ENCODE results near the gene TRIM37. TPM values are rescaled to one million over a fixed set of nuclear protein-coding genes. Genes with fewer than 3 reads are reported as not detected.
"Not testable (repeated sequence)": the region's sequence is repeated elsewhere in the genome, so short reads cannot be mapped to it uniquely, and the experiment has no call there.

The TRIM37 gene
- total RNA-seq, 1 donor from 2014 or later: 33.8 TPM

DNA sequence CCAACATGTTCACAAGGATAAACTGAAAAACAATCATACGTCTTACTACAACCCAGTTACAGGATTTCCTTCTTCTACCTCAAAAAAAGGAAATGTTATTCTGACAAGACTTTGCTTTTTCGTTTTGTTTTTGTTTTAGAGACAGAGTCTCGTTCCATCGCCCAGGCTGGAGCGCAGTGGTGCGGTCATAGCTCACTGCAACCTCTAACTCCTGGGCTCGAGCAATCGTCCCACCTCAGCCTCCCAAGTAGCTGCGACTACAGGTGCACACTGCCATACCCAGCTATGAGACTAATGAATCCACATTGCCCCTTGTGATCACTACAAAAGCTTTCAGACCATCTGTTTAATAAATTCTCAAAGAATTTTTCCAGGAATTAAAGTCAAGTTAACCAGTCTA, 8.8 kb upstream of the TRIM37 start:
- no peak for DNase-seq (ENCODE audit: low read depth in 2 of 2)

DNA sequence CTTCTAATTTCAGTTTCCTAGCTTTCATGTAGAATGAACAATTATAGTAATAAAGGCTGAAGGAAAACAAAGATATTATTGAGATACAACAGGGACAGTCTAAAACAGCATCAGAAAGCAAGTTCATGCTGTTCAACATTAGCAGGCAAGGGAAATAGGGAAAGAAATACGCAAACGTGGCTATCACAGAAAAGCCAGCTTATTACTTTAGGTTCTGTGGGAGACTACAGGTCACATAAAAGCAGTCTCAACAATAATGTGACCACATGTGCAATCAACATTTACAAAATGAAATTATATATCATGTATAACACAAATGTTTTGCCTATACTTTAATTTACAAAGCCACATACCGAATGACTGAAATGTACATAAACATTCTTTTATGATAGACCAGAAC, 4.9 kb upstream of the TRIM37 start:
- DNase-seq (ENCODE audit: low read depth in 2 of 2): no peak

DNA sequence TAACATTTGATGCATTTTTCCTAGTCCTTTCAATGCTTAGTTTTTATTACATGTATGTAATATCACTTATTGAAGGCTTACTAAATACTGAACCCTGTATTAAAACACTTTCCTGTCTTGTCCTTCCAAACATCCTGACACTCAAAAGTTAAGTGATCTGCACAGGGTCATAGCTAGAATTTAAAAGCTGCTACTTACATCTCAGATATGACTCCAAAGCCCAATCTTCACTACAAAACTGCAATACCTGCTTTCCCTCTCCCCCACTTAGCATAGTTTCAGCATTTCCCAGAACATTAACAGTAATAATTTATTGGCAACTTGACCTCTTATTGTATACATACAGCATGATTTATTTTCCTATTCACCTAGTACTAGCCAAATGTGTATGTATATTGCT, 4.3 kb upstream of the TRIM37 start:
- DNase-seq (ENCODE audit: low read depth in 2 of 2): no peak

DNA sequence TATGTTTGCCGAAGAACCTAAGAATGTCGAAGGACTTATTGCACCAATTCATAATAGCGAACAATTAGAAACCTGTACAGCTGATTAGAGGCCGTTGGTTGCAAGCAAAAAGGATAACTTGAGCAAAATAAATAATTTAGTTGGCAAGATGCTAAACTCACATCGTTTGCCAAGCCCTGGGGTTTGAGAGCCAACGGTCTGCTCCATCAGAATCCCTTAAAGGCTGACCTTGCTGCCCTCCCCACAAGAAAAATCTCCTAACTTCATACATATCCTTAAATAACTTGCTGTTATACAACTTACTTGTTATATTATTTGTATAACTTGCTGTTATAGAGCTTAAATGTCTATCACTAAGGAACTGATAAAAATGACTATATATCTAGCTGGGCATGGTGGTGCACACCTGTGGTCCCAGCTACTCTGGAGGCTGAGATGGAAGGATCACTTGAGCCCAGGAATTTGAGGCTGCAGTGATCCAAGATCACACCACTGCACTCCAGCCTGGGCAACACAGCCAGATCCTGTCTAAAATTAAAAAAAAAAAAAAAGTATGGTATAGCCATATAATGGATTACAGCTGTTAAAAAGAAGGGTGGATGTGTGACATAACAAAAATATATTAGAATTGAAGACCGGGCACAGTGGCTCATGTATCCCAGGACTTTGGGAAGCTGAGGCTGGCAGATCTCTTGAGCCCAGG, 1.9 kb upstream of the TRIM37 start:
- no peak for DNase-seq (ENCODE audit: low read depth in 2 of 2)

DNA sequence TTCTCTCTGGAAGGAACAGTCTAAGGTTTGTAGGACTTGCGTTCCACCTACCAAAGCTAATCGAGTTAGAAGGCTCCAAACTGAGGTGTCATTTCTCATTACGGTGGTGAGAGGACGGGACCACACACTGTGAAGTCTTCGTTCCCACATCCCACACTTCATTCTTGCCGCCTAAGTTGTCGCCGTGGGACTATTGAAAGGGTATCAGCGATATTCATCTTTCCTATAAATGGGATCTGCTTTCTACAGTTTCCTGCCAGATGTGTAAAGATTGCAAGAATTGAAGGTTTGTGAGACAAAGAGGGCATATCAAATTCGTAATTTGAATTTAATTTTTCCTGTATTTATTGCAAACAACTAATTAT, 608 bp upstream of the TRIM37 start:
- DNase-seq (ENCODE audit: low read depth in 2 of 2): no peak

DNA sequence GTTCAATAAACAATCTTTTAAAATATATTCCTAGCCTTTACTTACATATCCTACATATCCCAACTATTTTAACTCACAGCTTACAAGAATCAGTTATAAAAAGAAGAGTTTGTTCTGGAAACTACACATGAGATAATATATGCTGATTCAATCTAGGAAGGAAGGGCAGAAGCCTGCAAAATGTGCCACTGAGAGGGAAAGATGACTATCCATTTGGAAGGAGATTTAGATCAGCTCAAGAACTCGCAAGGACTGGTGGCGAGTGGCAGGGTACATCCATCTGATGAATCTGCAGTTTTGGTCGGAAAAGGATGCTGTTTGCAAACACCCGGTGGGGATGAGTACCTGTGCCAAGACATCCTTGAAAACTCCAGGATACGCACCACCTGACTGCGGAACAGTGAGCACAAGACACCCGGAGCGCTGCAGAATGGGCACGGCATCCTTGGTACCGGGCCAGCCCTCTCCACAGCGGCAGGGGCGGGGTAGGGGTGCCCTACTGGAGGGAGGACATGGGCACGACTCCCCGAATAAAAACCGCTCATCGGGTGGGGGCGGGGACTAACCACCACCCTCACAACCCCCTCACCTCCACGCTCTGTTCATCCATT, 723 bp downstream of the TRIM37 start:
- DNase-seq (ENCODE audit: low read depth in 2 of 2): peak in 1 of 2 donors; percentile 43

DNA sequence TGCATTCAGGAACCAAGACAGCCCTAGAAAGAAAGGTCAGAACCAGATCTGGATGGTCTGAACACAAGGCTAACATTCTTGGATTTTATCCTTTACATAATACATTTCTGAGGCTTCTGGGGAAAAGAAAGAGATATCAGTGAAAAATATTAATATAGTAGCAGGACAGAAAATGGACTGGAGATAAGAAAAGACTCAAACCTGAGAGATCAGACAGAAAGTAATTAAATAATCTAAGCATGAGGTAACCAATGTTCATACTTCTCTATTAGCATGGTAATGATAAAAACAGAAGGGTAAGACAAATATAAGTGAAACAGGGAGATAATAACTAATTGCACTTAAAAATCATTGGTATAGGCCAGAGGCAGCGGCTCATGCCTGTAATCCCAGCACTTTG, 5.5 kb downstream of the TRIM37 start:
- no peak for DNase-seq (ENCODE audit: low read depth in 2 of 2)

DNA sequence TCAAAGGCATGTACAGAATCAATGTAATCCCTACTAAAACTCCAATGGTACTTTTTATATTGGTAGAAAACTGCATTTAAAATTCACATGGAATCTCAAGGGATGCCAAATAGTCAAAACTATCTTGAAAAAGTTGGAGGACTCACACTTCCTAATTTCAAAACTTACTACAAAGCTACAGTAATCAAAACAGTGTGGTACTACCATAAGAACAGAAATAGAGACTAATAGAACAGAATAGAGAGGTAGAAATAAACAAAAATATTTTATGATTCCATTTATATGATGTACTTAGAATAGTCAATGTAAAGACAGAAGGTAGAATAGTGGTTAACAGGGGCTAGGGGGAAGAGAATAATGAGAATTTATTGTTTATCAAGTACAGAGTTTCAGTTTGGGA, 8.8 kb downstream of the TRIM37 start:
- DNase-seq (ENCODE audit: low read depth in 2 of 2): no peak

DNA sequence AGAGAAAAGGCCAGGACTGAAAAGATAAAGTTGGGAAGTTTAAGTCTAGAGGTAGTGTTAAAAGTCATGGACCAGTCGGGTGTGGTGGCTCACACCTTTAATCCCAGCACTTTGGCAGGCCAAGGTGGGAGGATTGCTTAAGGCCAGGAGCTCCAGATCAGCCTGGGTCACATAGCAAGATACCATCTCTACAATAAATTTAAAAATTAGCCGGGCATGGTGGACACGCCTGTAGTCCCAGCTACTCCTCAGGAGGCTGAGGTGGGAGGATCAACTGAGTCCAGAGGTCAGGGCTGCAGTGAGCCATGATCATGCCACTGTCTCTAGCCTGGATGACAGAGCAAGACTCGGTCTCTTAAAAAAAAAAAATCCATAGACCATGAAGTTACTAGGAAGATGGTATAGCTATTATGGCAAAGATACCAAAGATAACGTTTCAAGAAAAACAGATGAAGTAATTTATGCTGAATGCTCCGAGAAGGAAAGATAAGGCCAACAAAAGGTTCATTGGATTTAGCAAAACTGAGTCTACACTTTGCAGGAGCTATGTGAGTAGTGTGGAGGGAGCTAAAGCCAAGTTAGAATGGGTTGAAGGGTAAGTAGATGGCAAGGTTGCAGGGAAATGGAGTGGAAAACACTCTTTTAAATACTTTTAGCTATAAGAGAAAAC, 11.7 kb downstream of the TRIM37 start:
- no peak for DNase-seq (ENCODE audit: low read depth in 2 of 2)

DNA sequence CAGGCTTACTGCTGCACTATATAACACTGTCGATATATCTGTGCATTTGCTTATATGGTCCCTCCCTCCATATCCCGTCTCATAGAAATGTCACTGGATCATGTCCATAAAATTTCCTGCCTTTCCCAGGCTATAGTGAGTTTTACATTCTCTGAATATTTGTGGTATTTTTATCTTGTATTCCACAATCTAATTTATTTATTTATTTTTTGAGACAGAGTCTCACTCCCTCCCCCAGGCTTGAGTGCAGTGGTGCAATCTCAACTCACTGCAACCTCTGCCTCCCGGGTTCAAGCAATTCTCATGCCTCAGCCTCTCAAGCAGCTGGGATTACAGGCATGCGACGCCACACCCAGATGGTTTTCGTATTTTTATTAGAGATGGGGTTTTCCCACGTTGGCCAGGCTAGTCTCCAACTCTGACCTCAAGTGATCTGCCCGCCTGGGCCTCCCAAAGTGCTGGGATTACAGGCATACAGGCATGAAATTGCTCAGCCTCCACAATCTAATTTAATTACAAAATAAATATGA, 12.9 kb downstream of the TRIM37 start:
- DNase-seq (ENCODE audit: low read depth in 2 of 2): peak; percentile 48 to 86

DNA sequence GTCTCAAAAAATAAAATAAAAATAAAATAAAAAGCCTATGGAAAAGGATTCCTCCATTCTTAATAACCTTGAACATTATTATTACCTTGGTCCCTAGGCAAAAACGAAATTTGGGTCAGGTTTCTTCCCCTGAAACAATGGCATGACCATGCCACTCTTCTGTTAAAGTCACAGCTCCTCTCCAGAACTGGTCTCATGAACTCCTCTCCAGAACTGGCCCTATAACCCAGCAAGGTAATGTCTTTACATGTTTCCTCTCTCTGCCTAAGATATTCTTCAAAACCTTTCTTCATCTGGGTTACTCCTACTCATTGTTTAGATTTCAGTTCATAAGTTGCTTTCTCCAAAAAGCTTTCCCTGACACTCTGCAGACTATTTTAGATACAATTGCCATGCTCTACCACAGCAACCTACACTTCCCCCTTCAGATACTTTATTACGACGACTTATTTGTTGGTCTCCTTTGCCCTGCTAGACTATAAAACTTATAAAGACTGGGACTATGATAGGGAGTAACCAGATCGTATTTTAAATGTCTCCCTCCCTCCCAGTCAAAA, 13.5 kb downstream of the TRIM37 start:
- DNase-seq (ENCODE audit: low read depth in 2 of 2): no peak

DNA sequence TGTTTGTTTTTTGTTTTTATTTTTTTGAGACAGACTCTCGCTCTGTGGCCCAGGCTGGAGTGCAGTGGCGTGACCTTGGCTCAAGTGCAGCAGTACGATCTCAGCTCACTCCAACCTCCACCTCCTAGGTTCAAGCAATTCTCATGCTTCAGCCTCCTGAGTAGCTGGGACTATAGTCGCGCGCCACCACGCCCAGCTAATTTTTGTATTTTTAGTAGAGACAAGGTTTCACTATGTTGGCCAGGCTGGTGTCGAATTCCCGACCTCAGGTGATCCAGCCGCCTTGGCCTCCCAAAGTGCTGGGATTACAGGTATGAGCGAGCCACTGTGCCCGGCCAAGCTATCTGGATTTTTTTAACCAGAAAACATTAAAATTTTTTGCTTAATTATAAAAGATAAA, 16.1 kb downstream of the TRIM37 start:
- DNase-seq (ENCODE audit: low read depth in 2 of 2): not testable (repeated sequence)

DNA sequence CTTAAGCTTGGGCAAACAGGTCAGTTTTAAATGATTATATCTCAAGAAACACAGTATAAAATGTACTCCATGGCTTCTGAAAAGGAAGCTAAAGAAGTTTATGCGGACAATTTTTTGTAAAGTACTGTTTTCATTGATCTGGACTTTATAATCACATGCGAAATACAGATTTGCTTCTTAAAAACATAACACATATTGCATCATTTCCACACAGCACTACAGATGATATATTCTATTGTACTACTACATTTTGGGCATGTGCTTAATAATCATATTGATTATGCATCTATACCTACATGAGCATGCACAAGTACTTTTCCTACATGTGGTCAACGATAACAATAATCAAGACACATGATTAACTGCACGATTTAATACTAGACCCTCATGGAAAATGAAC, 22.5 kb downstream of the TRIM37 start:
- DNase-seq (ENCODE audit: low read depth in 2 of 2): no peak

DNA sequence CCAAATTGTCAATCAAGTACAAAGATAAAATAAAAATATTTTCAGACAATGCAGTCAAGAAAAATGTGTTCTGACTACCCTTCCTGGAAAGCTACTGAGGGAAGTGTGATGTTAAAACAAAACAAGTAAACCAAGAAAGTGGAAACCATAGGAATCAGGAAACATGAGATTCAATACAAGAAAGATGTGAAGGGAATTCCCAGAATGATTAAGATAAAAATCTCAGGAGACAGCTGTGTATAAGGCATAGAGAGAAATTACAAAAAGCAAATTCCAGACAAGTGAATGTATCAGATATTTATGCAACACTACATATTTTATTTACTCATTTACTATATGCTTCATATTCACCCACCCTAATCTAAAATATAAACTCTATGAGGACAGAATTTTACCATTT, 32.2 kb downstream of the TRIM37 start:
- DNase-seq (ENCODE audit: low read depth in 2 of 2): peak in 1 of 2 donors; percentile 86

DNA sequence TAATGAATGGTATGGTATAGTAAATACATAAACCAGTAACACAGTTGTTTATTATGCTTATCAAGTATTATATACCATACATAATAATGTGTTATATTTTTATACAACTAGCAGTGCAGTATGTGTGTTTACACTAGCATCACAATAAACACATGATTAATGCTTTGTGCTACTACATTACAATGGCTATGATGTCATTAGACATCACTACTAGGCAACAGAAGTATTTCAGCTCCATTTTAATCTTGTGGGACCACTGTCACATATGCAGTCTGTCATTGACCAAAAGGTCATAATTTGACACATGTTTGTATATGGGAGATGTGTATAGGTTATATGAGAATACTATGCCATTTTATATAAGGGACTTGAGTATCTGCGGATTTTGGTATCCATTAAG, 32.7 kb downstream of the TRIM37 start:
- DNase-seq (ENCODE audit: low read depth in 2 of 2): peak in 1 of 2 donors; percentile 34

DNA sequence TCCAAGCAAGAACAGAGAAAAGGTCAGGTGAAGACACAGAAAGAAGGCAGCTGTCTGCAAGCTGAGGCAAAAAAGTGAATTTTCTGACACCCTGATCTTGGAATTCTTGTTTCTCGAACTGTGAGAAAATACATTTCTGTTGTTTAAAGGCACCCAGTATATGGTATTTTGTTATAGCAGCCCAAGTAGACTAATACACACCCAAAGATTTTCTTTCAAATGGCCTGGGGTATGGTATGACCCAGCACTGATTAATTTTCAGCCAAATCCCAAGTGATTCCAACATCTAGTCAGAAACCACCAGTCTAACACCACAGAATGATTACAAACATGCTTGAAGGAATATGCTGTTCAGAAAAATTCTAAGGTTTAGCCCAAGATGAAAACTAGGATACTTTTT, 36.8 kb downstream of the TRIM37 start:
- no peak for DNase-seq (ENCODE audit: low read depth in 2 of 2)

DNA sequence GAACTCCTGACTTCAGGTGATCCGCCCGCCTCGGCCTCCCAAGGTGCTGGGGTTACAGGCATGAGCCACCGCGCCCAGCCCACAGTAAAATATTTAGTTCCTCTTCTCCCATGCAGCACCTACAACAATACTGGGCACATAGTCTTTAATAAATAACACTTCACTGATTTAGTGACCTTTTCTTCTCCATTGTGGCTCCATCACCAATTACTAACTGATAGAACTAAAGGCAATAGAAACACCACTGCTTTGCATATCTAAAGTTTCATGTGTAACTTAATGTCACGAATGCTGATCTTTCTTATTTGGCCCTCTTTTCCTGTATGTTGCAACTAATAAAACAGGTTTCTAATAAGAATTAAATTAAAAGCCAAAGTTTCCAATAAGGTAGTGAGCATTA, 38.9 kb downstream of the TRIM37 start:
- no peak for DNase-seq (ENCODE audit: low read depth in 2 of 2)

DNA sequence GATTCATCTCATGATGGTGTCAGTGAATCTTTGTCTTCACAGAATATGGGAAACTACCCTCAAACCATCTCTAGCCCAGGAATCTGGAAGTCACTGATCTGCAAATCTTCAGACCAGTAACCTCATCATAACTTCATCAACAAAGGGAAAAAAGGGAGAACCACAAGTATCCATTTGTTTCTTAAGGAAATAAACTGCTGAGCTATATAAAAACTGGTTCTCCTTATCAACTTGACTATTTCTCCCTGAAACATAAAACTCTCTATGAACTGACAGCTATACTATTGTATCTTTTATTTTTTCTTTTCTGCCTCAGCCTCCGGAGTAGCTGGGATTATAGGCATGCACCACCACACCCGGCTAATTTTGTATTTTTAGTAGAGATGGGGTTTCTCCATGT, 39.3 kb downstream of the TRIM37 start:
- no peak for DNase-seq (ENCODE audit: low read depth in 2 of 2)

DNA sequence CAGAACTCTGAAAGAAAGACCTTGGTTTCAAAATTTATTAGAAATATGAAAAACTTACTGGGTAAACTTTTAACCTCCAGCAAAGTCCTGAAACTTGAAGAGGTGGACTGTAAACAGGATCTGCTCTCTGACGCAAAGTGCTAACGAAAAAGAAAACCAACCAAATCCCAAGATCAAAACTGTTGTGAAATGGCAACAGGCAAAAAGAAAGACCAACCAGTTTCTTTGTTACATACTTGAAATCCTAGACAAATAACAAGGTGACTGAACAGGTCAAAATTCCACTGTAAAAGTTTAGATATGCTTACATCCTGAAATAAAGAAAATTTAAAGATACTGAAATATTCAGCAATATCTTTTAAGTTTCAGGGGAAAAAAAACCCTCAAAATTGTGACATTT, 44.2 kb downstream of the TRIM37 start:
- no peak for DNase-seq (ENCODE audit: low read depth in 2 of 2)

DNA sequence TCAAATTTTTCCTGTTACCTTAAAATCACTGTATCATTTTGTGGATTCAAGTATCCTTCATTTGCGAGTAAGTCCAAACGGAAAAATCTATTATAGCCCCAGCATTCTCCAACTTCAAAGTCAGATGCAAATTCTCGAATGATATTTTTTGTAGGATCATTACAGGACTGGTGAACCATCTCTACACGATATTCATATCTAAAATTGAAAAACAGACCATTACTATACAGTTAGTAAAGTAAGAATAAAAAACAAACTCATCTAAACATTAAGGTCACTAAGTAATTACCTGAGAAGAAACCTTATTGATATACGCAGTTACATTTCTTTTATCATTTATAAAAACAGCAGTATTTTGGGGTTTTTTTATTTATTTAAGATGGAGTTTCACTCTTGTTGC, 49.8 kb downstream of the TRIM37 start:
- no peak for DNase-seq (ENCODE audit: low read depth in 2 of 2)

DNA sequence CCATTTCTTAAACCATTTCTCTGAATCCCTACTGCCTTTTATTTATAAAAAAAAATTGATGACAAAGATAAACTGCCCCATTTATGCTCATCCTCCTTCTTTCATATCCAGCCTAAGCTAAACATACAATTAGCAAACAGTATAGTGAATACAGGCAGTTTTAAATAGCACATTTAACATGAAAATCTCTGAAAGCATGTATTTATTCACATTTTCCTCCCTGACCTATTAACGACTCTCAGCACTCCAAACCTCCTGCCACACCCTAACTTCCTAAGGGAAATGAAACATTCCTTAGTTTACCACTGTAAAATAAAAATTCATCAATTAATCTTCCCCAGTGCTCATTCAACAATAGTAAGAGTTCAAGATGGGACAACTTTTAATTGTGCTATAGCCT, 56.9 kb downstream of the TRIM37 start:
- DNase-seq (ENCODE audit: low read depth in 2 of 2): no peak

DNA sequence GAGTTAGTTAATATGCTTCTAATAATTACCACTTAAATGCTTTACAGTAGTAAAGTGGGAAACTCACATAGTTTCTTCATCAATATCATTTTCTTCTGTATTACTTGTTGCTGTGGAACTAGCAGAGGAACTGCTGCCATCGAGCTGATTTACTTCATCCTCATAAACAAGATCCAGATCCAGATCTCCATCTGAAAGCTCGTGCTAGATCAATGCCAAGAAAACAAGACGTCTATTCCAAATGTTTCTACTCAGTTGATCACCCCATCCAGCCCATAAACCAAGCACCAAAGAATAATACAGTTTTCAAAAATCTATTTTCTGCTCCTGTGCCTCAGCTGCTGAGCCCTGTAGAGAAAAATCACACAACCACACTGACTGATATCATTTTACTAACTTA, 59.1 kb downstream of the TRIM37 start:
- DNase-seq (ENCODE audit: low read depth in 2 of 2): no peak

DNA sequence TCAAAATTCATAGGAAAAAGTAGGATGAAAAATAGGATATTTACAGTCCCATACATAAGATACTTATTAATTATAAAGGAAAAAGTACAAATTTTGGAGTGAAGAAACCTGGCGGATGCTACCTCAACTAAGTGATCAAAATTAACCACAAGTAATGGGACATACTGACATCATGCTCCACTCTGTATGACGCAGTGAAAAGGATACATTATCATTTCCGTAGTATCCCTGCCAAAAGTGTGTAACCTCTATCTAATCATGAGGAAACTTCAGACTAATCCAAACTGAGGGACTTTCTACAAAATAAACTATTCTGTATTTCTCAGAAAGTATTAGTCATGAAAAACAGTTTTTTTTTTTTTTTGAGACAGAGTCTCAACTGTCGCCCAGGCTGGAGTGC, 60.5 kb downstream of the TRIM37 start:
- DNase-seq (ENCODE audit: low read depth in 2 of 2): peak in 1 of 2 donors; percentile 15
